ENCODE results near the gene GBA3. TPM values are rescaled to one million over a fixed set of nuclear protein-coding genes. Genes with fewer than 3 reads are reported as not detected.

GBA3 gene
- total and polyA plus RNA-seq, 4 donors, result 0.17 to 0.55 (median 0.45) TPM

DNA sequence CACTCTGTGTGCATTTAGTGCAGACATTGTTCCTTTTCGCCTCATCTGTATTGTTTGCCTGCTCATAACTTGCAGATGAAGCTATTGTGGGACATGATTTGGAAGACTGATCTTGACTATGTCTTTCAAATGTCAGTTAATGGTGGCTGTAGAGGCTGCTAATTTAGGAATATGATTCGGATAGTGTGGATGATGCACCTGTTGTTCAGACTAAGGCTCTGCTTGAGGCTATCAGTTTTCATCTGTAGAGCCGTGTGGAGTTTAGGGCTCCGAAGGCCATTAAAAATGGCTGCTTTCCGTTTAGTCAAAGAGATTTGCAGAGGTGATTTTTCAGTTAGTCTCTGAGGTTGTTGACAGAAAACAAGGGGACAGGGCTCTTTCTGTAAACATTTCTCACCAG lies 102.0 kb downstream of the GBA3 start:
- Histone ChIP-seq H3K4me3 (ENCODE audit: low read depth, low read length) (no peak overlapping the region), H3K36me3 (ENCODE audit: control insufficient read depth, insufficient read depth, low read length) (no peaks in the 10 kb centered on the region), H3K4me1 (ENCODE audit: control insufficient read depth, insufficient read depth, low read length) (no peaks in the 10 kb centered on the region), H3K9me3 (ENCODE audit: control insufficient read depth, insufficient read depth, low read length) (no peaks in the 10 kb centered on the region), H3K27ac (ENCODE audit: low read depth, low read length) (no peak overlapping the region), H3K27me3 (ENCODE audit: control insufficient read depth, insufficient read depth, low read length) (no peaks in the 10 kb centered on the region)
- DNase-seq (ENCODE audit: low read depth in 4 of 6, low spot score in 6 of 6), result no peak
- 81% methylated on average over 3 of the region's 5 CpGs for WGBS (ENCODE audit: insufficient coverage)

DNA sequence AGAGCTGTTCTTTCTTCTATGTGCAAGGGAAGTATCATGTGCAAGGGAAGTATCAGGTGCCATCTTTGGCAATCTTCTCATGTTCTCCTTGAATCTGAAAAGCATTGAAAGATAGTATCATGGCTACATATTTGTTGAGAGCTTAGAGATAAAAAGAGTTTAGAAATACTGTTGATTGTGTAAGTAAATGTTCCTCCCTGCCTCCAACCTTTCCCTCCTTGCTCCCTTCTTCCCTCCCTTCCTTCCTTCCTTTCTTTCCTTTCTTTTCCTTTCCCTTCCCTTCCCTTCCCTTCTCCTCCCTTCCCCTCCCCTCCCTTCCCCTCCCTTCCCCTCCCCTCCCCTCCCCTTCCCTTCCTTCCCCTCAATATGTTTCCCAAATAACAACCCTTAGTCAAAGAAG lies 108.7 kb downstream of the GBA3 start:
- no peaks in the 10 kb centered on the region for H3K36me3 ChIP-seq (ENCODE audit: control insufficient read depth, insufficient read depth, low read length)
- H3K4me3 ChIP-seq (ENCODE audit: low read depth, low read length), result no peak overlapping the region
- no peaks in the 10 kb centered on the region for H3K4me1 ChIP-seq (ENCODE audit: control insufficient read depth, insufficient read depth, low read length)
- H3K9me3 ChIP-seq (ENCODE audit: control insufficient read depth, insufficient read depth, low read length), result no peaks in the 10 kb centered on the region
- no peak for DNase-seq (ENCODE audit: low read depth in 4 of 6, low spot score in 6 of 6)
- no peak overlapping the region for H3K27ac ChIP-seq (ENCODE audit: low read depth, low read length)
- H3K27me3 ChIP-seq (ENCODE audit: control insufficient read depth, insufficient read depth, low read length), result no peaks in the 10 kb centered on the region

DNA sequence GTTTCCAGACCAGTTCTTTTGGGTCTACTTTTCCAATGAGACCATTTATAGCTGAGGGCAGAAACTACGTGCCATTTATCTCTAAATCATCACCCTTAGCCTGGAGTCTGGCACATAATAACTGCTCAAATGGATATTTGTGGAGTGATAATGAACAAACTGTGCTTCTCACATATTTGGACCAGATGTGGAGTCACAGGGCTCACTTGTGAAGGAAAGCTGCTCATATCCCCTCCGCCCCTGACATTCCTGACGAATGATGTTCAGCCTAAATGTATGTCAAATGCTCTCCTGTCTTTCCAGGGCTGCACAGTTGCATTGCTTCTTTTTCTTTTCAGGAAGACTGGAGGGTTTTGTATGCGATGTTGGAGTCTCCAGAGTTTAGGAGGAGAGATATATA lies 110.1 kb downstream of the GBA3 start:
- DNase-seq (ENCODE audit: low read depth in 4 of 6, low spot score in 6 of 6), result no peak
- H3K36me3 ChIP-seq (ENCODE audit: control insufficient read depth, insufficient read depth, low read length), result no peaks in the 10 kb centered on the region
- 92% methylated on average over 2 of the region's 4 CpGs for WGBS (ENCODE audit: insufficient coverage)

DNA sequence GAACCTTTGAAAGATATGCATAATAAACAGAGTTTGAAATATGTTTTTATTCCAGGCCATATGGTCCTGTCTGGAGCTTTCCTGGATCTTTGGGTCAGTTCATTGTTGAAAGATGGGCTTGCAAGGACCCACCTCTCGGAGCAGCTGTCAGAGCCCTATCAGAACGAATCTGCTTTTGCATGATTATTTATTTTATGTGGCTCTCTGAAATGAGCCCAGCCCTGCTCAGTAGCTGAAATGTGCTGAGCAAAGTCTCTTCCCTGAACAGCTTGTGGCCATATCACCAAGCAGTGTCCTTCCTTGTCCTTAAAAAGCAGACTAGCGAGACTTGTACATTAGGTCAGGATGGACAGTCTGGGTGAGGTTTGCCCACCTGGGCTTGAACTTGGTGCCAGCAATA lies 110.8 kb downstream of the GBA3 start:
- DNase-seq (ENCODE audit: low read depth in 4 of 6, low spot score in 6 of 6), result no peak
- no peaks in the 10 kb centered on the region for H3K36me3 ChIP-seq (ENCODE audit: control insufficient read depth, insufficient read depth, low read length)
- 94% methylated on average over 3 of the region's 3 CpGs for WGBS (ENCODE audit: insufficient coverage)
- no peak overlapping the region for H3K27ac ChIP-seq (ENCODE audit: low read depth, low read length)
- no peak overlapping the region for H3K4me3 ChIP-seq (ENCODE audit: low read depth, low read length)
- no peaks in the 10 kb centered on the region for H3K27me3 ChIP-seq (ENCODE audit: control insufficient read depth, insufficient read depth, low read length)
- H3K4me1 ChIP-seq (ENCODE audit: control insufficient read depth, insufficient read depth, low read length), result no peaks in the 10 kb centered on the region
- H3K9me3 ChIP-seq (ENCODE audit: control insufficient read depth, insufficient read depth, low read length), result no peaks in the 10 kb centered on the region

More for the DNA sequence above, 110.1 kb downstream of the GBA3 start:
- no peaks in the 10 kb centered on the region for H3K27me3 ChIP-seq (ENCODE audit: control insufficient read depth, insufficient read depth, low read length)
- no peaks in the 10 kb centered on the region for H3K9me3 ChIP-seq (ENCODE audit: control insufficient read depth, insufficient read depth, low read length)
- no peaks in the 10 kb centered on the region for H3K4me1 ChIP-seq (ENCODE audit: control insufficient read depth, insufficient read depth, low read length)
- H3K27ac ChIP-seq (ENCODE audit: low read depth, low read length), result no peak overlapping the region
- H3K4me3 ChIP-seq (ENCODE audit: low read depth, low read length), result no peak overlapping the region

DNA sequence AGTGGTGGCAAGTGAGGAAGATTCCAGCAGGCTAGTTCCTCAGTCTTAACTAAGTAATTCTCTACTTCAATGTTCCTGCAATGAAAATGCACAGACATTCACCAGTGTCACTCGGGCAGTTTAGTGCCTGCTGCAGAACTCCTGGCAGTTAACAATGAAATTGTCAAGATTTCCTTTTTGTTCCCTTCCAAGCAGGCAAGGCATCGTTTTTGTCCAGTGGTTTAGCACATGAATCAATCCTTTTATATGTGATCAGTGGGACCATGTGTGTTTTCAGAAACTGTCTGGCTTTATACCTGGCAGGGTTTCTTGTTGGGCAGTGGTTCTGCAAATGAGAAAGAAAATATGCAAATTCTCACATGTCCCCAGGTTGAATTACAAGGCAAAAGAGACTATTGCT lies 122.2 kb downstream of the GBA3 start:
- DNase-seq (ENCODE audit: low read depth in 4 of 6, low spot score in 6 of 6), result peak in 4 of 6 donors; percentile 4 to 71 (median 23)
- WGBS (ENCODE audit: insufficient coverage), result 29% methylated on average over 1 of the region's 2 CpGs
- Histone ChIP-seq H3K4me1 (ENCODE audit: control insufficient read depth, insufficient read depth, low read length) (no peaks in the 10 kb centered on the region), H3K9me3 (ENCODE audit: control insufficient read depth, insufficient read depth, low read length) (peaks cover 3% of the 10 kb centered on the region), H3K27me3 (ENCODE audit: control insufficient read depth, insufficient read depth, low read length) (no peaks in the 10 kb centered on the region), H3K36me3 (ENCODE audit: control insufficient read depth, insufficient read depth, low read length) (no peaks in the 10 kb centered on the region), H3K4me3 (ENCODE audit: low read depth, low read length) (no peak overlapping the region), H3K27ac (ENCODE audit: low read depth, low read length) (no peak overlapping the region)

DNA sequence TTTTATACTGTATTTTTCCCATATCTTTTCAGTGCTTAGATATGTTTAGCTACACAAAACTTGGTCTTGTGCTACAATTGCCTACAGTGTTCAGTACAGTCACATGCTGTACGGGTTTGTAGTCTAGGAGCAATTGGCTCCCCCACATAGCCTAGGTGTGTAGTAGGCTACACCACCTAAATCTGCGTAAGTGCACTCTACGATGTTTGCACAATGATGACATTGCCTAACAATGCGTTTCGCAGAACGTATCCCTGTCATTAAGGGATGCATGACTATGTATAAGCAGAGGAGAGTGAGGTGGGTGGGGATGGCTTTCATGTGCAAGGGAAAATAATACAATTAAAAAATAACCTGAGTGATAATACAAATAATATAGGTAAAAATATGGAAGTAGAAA lies 131.4 kb downstream of the GBA3 start:
- 86% methylated on average over 4 of the region's 6 CpGs for WGBS (ENCODE audit: insufficient coverage)
- no peaks in the 10 kb centered on the region for H3K36me3 ChIP-seq (ENCODE audit: control insufficient read depth, insufficient read depth, low read length)
- no peak overlapping the region for H3K4me3 ChIP-seq (ENCODE audit: low read depth, low read length)
- H3K27me3 ChIP-seq (ENCODE audit: control insufficient read depth, insufficient read depth, low read length), result no peaks in the 10 kb centered on the region
- DNase-seq (ENCODE audit: low read depth in 4 of 6, low spot score in 6 of 6), result no peak
- no peak overlapping the region for H3K27ac ChIP-seq (ENCODE audit: low read depth, low read length)
- no peaks in the 10 kb centered on the region for H3K9me3 ChIP-seq (ENCODE audit: control insufficient read depth, insufficient read depth, low read length)
- no peaks in the 10 kb centered on the region for H3K4me1 ChIP-seq (ENCODE audit: control insufficient read depth, insufficient read depth, low read length)

DNA sequence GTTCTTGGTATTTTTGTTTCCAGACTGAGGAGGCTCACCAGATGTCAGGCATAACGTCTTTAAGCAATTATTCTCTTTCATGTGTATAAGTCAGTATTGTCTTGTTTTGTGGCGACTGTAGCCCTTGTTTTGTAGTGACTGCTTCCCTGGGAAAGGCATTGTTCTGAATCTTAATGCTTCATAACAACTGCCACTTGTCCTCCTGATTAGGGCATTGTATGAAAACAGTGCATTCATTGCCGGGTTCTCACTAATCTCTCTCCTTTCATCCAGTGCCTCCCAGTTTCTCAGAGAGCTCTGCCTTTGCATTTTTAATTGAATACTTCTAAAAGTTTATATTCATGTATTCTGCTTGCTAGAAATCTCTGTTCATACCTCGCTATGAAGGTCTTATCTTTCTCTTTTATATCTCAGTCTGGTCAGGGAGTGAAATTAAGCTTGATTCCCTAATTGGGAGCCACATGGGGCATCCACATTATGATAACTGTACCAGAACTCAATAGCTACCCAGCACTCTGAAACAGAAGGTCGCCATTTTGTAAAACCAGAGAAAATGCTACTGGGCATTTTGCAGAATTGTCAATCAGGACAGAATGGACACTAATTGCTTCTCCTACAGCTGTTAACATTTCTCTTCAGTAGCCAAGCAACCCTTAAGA lies 149.8 kb downstream of the GBA3 start:
- no peaks in the 10 kb centered on the region for H3K36me3 ChIP-seq (ENCODE audit: control insufficient read depth, insufficient read depth, low read length)
- H3K27ac ChIP-seq (ENCODE audit: low read depth, low read length), result no peak overlapping the region
- no peak overlapping the region for H3K4me3 ChIP-seq (ENCODE audit: low read depth, low read length)
- H3K27me3 ChIP-seq (ENCODE audit: control insufficient read depth, insufficient read depth, low read length), result no peaks in the 10 kb centered on the region
- no CpG with 5 or more reads among the region's 5 CpGs for WGBS (ENCODE audit: insufficient coverage)
- no peaks in the 10 kb centered on the region for H3K4me1 ChIP-seq (ENCODE audit: control insufficient read depth, insufficient read depth, low read length)
- DNase-seq (ENCODE audit: low read depth in 4 of 6, low spot score in 6 of 6), result peak in 2 of 6 donors; percentile 27 to 39
- no peaks in the 10 kb centered on the region for H3K9me3 ChIP-seq (ENCODE audit: control insufficient read depth, insufficient read depth, low read length)

DNA sequence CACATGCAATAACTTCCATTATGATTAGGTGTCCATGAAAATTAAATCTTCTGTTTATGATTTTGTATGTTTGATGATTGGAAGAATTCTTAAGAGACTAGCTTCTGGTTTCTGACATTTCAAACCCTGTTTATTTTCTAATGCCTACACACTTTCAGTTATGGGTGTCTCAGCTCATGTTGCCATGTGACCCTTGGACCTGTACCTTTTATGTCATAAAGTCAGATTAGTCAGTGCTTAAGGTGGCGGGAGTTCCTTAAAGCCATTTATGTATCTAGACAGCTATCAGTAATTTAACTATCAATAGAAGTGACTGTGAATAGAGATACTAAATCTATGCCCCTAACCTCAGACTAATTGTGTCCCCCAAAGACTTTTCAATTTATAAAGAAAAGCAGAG lies 155.6 kb downstream of the GBA3 start:
- no peak for DNase-seq (ENCODE audit: low read depth in 4 of 6, low spot score in 6 of 6)
- no peaks in the 10 kb centered on the region for H3K4me1 ChIP-seq (ENCODE audit: control insufficient read depth, insufficient read depth, low read length)
- no CpG with 5 or more reads among the region's 1 CpG for WGBS (ENCODE audit: insufficient coverage)
- no peak overlapping the region for H3K27ac ChIP-seq (ENCODE audit: low read depth, low read length)
- no peak overlapping the region for H3K4me3 ChIP-seq (ENCODE audit: low read depth, low read length)
- no peaks in the 10 kb centered on the region for H3K9me3 ChIP-seq (ENCODE audit: control insufficient read depth, insufficient read depth, low read length)
- H3K36me3 ChIP-seq (ENCODE audit: control insufficient read depth, insufficient read depth, low read length), result no peaks in the 10 kb centered on the region
- H3K27me3 ChIP-seq (ENCODE audit: control insufficient read depth, insufficient read depth, low read length), result no peaks in the 10 kb centered on the region

DNA sequence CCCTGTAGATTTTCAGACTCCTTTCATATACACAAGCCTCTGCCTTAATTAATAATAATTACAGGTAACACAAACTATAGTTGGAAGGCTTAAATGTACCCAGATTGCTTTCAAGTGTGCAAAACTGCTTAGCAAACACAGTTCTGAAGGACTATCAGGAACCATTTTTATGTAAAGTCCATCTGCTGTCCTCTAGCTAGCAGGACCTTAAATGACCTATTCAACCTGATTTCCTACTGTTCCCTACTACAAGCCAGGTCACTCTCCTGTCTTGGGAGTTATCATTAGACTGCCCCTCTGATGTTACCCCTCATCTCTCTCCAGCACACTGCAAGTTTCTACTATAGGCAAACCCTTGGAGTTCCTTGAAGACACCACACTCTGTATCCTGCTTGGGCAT lies 157.3 kb downstream of the GBA3 start:
- no peak for DNase-seq (ENCODE audit: low read depth in 4 of 6, low spot score in 6 of 6)
- Histone ChIP-seq H3K4me3 (ENCODE audit: low read depth, low read length) (no peak overlapping the region), H3K4me1 (ENCODE audit: control insufficient read depth, insufficient read depth, low read length) (no peaks in the 10 kb centered on the region), H3K27me3 (ENCODE audit: control insufficient read depth, insufficient read depth, low read length) (no peaks in the 10 kb centered on the region), H3K9me3 (ENCODE audit: control insufficient read depth, insufficient read depth, low read length) (no peaks in the 10 kb centered on the region), H3K36me3 (ENCODE audit: control insufficient read depth, insufficient read depth, low read length) (no peaks in the 10 kb centered on the region), H3K27ac (ENCODE audit: low read depth, low read length) (no peak overlapping the region)

DNA sequence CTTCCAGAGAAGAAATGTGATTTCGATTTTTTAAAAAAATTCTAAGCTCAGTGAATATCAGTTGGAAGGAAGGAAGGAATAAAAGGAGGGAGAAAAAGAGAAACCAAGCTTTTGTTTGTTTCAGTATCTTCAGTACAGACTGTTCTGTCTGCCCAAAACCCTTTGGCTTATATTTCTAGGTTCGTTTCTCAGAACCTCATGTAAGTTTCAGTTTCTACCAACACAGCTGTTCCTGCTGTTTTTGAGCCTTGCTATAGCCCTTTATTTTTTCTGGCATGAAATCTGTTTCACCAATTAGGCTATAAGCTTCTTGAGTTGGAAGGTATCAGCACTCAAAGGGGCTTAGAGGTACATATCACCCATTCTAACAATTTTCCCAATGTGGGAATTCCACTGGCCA lies 157.9 kb downstream of the GBA3 start:
- Histone ChIP-seq H3K9me3 (ENCODE audit: control insufficient read depth, insufficient read depth, low read length) (no peaks in the 10 kb centered on the region), H3K27me3 (ENCODE audit: control insufficient read depth, insufficient read depth, low read length) (no peaks in the 10 kb centered on the region), H3K4me3 (ENCODE audit: low read depth, low read length) (no peak overlapping the region), H3K36me3 (ENCODE audit: control insufficient read depth, insufficient read depth, low read length) (no peaks in the 10 kb centered on the region), H3K27ac (ENCODE audit: low read depth, low read length) (no peak overlapping the region), H3K4me1 (ENCODE audit: control insufficient read depth, insufficient read depth, low read length) (no peaks in the 10 kb centered on the region)
- DNase-seq (ENCODE audit: low read depth in 4 of 6, low spot score in 6 of 6), result no peak
- WGBS (ENCODE audit: insufficient coverage), result 74% methylated on average over 2 of the region's 2 CpGs
